Keratinocyte (primary cell): ENCODE results near the gene TBC1D30. TPM values are rescaled to one million over a fixed set of nuclear protein-coding genes. Genes with fewer than 3 reads are reported as not detected.
A peak's percentile ranks its signal among the peaks of the same experiment; 100 is the strongest.
"Not testable (repeated sequence)": the region's sequence is repeated elsewhere in the genome, so short reads cannot be mapped to it uniquely, and the experiment has no call there.

ENCODE experiments used
- DNase-seq: peaks from one replicate; pipeline ENCODE4 v3.0.0-alpha.2; 2011; ENCODE audit warnings: low read depth, missing footprints, low spot score
- FAIRE-seq: peaks from 2 replicates; lab custom pipeline; 2011; peaks lifted over from hg19 to GRCh38; lab: Jason Lieb, UNC
- H2AFZ ChIP-seq: 2 replicates; pipeline ENCODE4 v1.6.0; 2012; ENCODE audit warnings: low read length, control low read depth, inconsistent platforms; ENCODE audit not compliant: control insufficient read depth
- H3K27ac ChIP-seq: 2 replicates; pipeline ENCODE4 v1.5.1; 2011; ENCODE audit warnings: low read length; ENCODE audit not compliant: control insufficient read depth, insufficient read depth
- H3K27me3 ChIP-seq: 3 replicates; pipeline ENCODE4 v1.6.0; 2011; ENCODE audit warnings: low read length; ENCODE audit not compliant: control insufficient read depth, insufficient read depth; ENCODE audit errors: extremely low read depth
- H3K36me3 ChIP-seq, 2 experiments: 2 replicates in 1 of 2; 3 replicates in 1 of 2; pipeline ENCODE4 v1.5.1; 2011; ENCODE audit warnings: low read length in 2 of 2, mild to moderate bottlenecking in 1 of 2; ENCODE audit not compliant: control insufficient read depth in 2 of 2, insufficient read depth in 2 of 2; ENCODE audit errors: extremely low read depth in 1 of 2
- H3K4me1 ChIP-seq: 3 replicates; pipeline ENCODE4 v1.5.1; 2011; ENCODE audit warnings: low read length; ENCODE audit not compliant: control insufficient read depth, insufficient read depth; ENCODE audit errors: extremely low read depth
- H3K4me2 ChIP-seq: 3 replicates; pipeline ENCODE4 v1.6.0; 2011; ENCODE audit warnings: low read depth, low read length; ENCODE audit not compliant: control insufficient read depth, insufficient read depth; ENCODE audit errors: extremely low read depth
- H3K4me3 ChIP-seq, 3 experiments: fragments of 200-600 bp in 1 of 3; sonication (generic) in 1 of 3; 2 replicates in 2 of 3; 3 replicates in 1 of 3; pipeline ENCODE4 v1.5.1; 2011 to 2016; ENCODE audit warnings: low read length in 3 of 3, mild to moderate bottlenecking in 3 of 3, control low read depth in 2 of 3, inconsistent platforms in 1 of 3, low read depth in 1 of 3, mixed read lengths in 1 of 3, mixed run types in 1 of 3, moderate library complexity in 1 of 3; ENCODE audit not compliant: control insufficient read depth in 2 of 3, insufficient read depth in 2 of 3; ENCODE audit errors: extremely low read depth in 1 of 3
- H3K79me2 ChIP-seq: 2 replicates; pipeline ENCODE4 v1.6.0; 2012; ENCODE audit warnings: low read length; ENCODE audit not compliant: control insufficient read depth, insufficient read depth
- H3K9ac ChIP-seq: 3 replicates; pipeline ENCODE4 v1.6.0; 2011; ENCODE audit warnings: low read length; ENCODE audit not compliant: control insufficient read depth, insufficient read depth; ENCODE audit errors: extremely low read depth
- H3K9me1 ChIP-seq: 3 replicates; pipeline ENCODE4 v1.6.0; 2011; ENCODE audit warnings: low read length; ENCODE audit not compliant: control insufficient read depth, insufficient read depth; ENCODE audit errors: extremely low read depth
- H3K9me3 ChIP-seq: 2 replicates; pipeline ENCODE4 v1.5.1; 2012; ENCODE audit warnings: low read depth, low read length; ENCODE audit not compliant: control insufficient read depth
- H4K20me1 ChIP-seq: 3 replicates; pipeline ENCODE4 v1.6.0; 2011; ENCODE audit warnings: low read length; ENCODE audit not compliant: control insufficient read depth, insufficient read depth; ENCODE audit errors: extremely low read depth
- EZH2 ChIP-seq: IDR thresholded peaks from one replicate; pipeline ENCODE4 v1.6.1; 2012; ENCODE audit warnings: inconsistent platforms, mild to moderate bottlenecking, low read length, moderate library complexity
- dilution Hi-C: fragments of 300-500 bp; cut with MboI; formaldehyde crosslinking; loops from one replicate; pipeline ENCODE4 v1.7.0; 2020; ENCODE audit warnings: low sequenced_read_pairs; ENCODE audit not compliant: extremely low pct_ligation_motif_present
- polyA plus RNA-seq, 5 experiments: library from polyadenylated mRNA; depleted of rRNA in 3 of 5; stranded (reverse) in 3 of 5; stranded (forward) in 1 of 5; unstranded in 1 of 5; fragments of >200 nt; gene quantifications; 1 replicate in 1 of 5; 2 replicates in 3 of 5; 3 replicates in 1 of 5; pipeline versions ENCODE4 v1.2.1 to v1.2.3, GENCODE V29; 2011 to 2012; ENCODE audit warnings: missing spikeins in 2 of 5, low read depth in 1 of 5, low replicate concordance in 1 of 5
- TF ChIP-seq, protein P1 (sequence below), 3 experiments: IDR thresholded peaks in 1 of 3; conservative IDR thresholded peaks in 1 of 3; optimal IDR thresholded peaks in 1 of 3; 2 replicates in 2 of 3; 3 replicates in 1 of 3; pipeline versions ENCODE3 to v1.5.1; 2011; ENCODE audit warnings: low read length in 3 of 3, mild to moderate bottlenecking in 3 of 3, moderate library complexity in 2 of 3, control low read depth in 1 of 3, inconsistent platforms in 1 of 3; ENCODE audit not compliant: insufficient read depth in 2 of 3; ENCODE audit errors: extremely low read depth in 1 of 3

Gene TBC1D30
- polyA plus RNA-seq, 1 donor (not counting 4 experiments of a cell fraction or from before 2014, with no cell fraction given), result 0.50 TPM

DNA sequence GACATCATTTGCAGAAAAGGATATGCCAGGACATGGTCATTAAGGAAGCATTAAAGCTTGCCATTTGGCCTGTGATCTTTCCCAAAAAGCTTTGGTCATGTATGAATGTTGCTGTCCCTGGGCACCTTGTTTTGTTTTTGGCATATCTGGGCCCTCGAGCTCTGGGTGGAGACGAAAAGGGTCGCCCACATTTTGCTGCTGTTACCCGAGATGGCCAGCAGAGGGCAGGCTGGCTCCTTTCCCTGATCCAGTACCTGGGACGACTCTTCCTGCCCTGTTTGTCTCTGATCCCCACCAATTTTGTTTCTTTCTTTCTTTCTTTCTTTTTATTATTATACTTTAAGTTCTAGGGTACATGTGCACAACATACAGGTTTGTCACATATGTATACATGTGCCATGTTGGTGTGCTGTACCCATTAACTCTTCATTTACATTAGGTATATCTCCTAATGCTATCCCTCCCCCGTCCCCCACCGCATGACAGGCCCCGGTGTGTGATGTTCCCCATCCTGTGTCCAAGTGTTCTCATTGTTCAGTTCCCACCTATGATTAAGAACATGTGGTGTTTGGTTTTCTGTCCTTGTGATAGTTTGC lies 22.2 kb upstream of the TBC1D30 start:
- H3K4me2 ChIP-seq, FAIRE-seq, H3K9me1 ChIP-seq, H3K27me3 ChIP-seq, H4K20me1 ChIP-seq, H3K9me3 ChIP-seq, H2AFZ ChIP-seq, DNase-seq, dilution Hi-C loops, H3K4me1 ChIP-seq, H3K79me2 ChIP-seq, H3K27ac ChIP-seq, H3K4me3 ChIP-seq, H3K36me3 ChIP-seq, H3K9ac ChIP-seq: not testable (repeated sequence)
- TF ChIP-seq, protein P1, sequence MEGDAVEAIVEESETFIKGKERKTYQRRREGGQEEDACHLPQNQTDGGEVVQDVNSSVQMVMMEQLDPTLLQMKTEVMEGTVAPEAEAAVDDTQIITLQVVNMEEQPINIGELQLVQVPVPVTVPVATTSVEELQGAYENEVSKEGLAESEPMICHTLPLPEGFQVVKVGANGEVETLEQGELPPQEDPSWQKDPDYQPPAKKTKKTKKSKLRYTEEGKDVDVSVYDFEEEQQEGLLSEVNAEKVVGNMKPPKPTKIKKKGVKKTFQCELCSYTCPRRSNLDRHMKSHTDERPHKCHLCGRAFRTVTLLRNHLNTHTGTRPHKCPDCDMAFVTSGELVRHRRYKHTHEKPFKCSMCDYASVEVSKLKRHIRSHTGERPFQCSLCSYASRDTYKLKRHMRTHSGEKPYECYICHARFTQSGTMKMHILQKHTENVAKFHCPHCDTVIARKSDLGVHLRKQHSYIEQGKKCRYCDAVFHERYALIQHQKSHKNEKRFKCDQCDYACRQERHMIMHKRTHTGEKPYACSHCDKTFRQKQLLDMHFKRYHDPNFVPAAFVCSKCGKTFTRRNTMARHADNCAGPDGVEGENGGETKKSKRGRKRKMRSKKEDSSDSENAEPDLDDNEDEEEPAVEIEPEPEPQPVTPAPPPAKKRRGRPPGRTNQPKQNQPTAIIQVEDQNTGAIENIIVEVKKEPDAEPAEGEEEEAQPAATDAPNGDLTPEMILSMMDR (optimal IDR thresholded peaks at IDR 0.05 in 1 of 3, IDR thresholded peaks at IDR 0.05 in 1 of 3, conservative IDR thresholded peaks at IDR 0.05 in 1 of 3; ENCODE audit: extremely low read depth in 1 of 3, insufficient read depth in 2 of 3, low read length in 3 of 3), result peak; percentile 87 to 91 (median 91)

GRCh38 chr12:64806173-64806572 lies 18.3 kb upstream of the TBC1D30 start:
- dilution Hi-C loops, result no loop called here
- no peak for DNase-seq

More at GRCh38 chr12:64806173-64806572, 18.3 kb upstream of the TBC1D30 start:
- Histone ChIP-seq H3K4me3 (no peak overlapping the region), H3K36me3 (no peaks in the 10 kb centered on the region), H3K27ac (no peak overlapping the region), H3K4me1 (no peaks in the 10 kb centered on the region), H3K4me2 (no peak overlapping the region), H3K79me2 (no peaks in the 10 kb centered on the region), H3K9me1 (no peaks in the 10 kb centered on the region), H3K27me3 (no peaks in the 10 kb centered on the region), H2AFZ (no peak overlapping the region), H3K9me3 (no peaks in the 10 kb centered on the region), H4K20me1 (no peaks in the 10 kb centered on the region), H3K9ac (no peak overlapping the region)
- FAIRE-seq, result no peak
- TF ChIP-seq, protein P1 (optimal IDR thresholded peaks at IDR 0.05 in 1 of 3, IDR thresholded peaks at IDR 0.05 in 1 of 3, conservative IDR thresholded peaks at IDR 0.05 in 1 of 3; ENCODE audit: extremely low read depth in 1 of 3, insufficient read depth in 2 of 3, low read length in 3 of 3), result no peak
- TF ChIP-seq EZH2, result no peak
